ENCODE results near the gene GOLGA6C.

DNA sequence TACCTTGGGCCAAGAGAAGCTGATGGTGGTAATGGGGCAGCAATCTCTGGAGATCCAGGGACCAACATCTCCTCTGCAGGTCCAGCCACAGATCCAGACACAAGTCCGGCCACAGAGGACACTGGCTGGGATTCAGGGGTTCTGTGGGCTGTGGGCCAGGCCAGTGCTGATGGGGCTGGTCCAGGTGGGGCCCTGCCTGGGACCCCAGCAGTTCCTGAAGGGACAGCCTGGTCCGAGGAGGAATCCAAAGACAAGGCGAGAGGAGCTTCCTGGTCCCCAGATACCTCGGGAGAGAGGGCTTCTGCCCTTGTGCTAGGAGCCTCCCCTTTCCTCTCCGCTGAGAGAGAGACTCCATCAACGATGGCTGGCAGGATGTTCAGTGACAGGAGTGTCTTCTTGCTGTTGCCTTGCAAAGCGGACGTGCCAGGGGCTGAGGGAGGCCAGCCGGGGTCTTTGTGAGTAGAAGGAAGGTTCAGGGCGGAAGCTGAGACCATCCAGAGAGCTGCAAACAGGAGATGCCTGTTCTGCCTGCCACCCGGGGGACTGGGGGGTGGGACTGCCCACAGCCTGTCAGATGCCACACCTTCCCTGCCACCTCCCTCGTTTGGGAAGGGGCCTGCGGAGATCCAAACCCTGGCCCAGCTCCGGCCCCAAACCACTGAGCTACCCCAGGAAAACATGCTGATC lies 24.5 kb upstream of the GOLGA6C start:
- TF ChIP-seq, protein P1, sequence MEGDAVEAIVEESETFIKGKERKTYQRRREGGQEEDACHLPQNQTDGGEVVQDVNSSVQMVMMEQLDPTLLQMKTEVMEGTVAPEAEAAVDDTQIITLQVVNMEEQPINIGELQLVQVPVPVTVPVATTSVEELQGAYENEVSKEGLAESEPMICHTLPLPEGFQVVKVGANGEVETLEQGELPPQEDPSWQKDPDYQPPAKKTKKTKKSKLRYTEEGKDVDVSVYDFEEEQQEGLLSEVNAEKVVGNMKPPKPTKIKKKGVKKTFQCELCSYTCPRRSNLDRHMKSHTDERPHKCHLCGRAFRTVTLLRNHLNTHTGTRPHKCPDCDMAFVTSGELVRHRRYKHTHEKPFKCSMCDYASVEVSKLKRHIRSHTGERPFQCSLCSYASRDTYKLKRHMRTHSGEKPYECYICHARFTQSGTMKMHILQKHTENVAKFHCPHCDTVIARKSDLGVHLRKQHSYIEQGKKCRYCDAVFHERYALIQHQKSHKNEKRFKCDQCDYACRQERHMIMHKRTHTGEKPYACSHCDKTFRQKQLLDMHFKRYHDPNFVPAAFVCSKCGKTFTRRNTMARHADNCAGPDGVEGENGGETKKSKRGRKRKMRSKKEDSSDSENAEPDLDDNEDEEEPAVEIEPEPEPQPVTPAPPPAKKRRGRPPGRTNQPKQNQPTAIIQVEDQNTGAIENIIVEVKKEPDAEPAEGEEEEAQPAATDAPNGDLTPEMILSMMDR (conservative IDR thresholded peaks at IDR 0.05) = no peak
- TF ChIP-seq ZFX (IDR thresholded peaks at IDR 0.05) = no peak
